ENCODE results near the gene TMEM72.

DNA sequence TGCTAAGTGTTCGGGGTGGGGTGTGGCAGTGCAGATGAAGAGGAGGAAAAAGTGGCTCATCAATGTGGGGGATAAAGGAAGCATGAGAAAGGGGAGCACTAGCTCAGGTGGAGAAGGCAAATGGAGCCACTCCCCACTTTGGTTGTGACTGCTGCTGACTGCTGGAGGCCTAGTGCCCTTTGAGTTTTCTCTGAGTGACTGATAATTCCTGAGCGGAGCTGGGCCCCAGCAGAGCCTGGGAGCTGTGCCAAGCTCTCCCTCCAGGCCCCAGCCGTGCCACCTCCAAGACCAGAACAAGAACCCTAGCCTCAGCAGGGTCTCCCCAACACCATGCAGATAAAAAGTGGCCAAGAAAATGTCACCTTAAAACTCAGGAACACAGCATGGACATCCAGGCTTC, 38.8 kb downstream of the TMEM72 start:
- TF ChIP-seq POLR2AphosphoS5 (IDR thresholded peaks at IDR 0.05) (no peak), POLR2A (IDR thresholded peaks at IDR 0.05) (no peak), EP300 (IDR thresholded peaks at IDR 0.05) (no peak)
- TF ChIP-seq, protein P1, sequence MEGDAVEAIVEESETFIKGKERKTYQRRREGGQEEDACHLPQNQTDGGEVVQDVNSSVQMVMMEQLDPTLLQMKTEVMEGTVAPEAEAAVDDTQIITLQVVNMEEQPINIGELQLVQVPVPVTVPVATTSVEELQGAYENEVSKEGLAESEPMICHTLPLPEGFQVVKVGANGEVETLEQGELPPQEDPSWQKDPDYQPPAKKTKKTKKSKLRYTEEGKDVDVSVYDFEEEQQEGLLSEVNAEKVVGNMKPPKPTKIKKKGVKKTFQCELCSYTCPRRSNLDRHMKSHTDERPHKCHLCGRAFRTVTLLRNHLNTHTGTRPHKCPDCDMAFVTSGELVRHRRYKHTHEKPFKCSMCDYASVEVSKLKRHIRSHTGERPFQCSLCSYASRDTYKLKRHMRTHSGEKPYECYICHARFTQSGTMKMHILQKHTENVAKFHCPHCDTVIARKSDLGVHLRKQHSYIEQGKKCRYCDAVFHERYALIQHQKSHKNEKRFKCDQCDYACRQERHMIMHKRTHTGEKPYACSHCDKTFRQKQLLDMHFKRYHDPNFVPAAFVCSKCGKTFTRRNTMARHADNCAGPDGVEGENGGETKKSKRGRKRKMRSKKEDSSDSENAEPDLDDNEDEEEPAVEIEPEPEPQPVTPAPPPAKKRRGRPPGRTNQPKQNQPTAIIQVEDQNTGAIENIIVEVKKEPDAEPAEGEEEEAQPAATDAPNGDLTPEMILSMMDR (IDR thresholded peaks at IDR 0.05), result no peak

Measured in sigmoid colon (tissue), 4 donors.